ENCODE measurements around the gene BBS1.
"Not testable (repeated sequence)": the region's sequence is repeated elsewhere in the genome, so short reads cannot be mapped to it uniquely, and the experiment has no call there.

The BBS1 gene

GRCh38 chr11:66531841-66532240 lies 21.4 kb downstream of the BBS1 start:
- H3K36me3 Mint-ChIP-seq: peaks cover 56% of the 10 kb centered on the region
- peaks cover 20% of the 10 kb centered on the region for H3K4me1 Mint-ChIP-seq
- H3K9me3 Mint-ChIP-seq: no peaks in the 10 kb centered on the region
- DNase-seq (ENCODE audit: low spot score in 2 of 2) (no peak), ATAC-seq (no peak)
- H3K27ac Mint-ChIP-seq: peak overlapping the region; percentile 82
- no peak overlapping the region for H3K4me3 Mint-ChIP-seq

- H3K4me1 Mint-ChIP-seq: peaks cover 20% of the 10 kb centered on the region
- ATAC-seq (no peak), DNase-seq (ENCODE audit: low spot score in 2 of 2) (no peak)
- H3K4me3 Mint-ChIP-seq: no peak overlapping the region
- peak overlapping the region; percentile 82 for H3K27ac Mint-ChIP-seq
- no peaks in the 10 kb centered on the region for H3K9me3 Mint-ChIP-seq
- peaks cover 56% of the 10 kb centered on the region for H3K36me3 Mint-ChIP-seq
These were observed 22.3 kb downstream of the BBS1 start for GRCh38 chr11:66532784-66533183.

- Mint-ChIP-seq H3K4me3 (no peak overlapping the region), H3K9me3 (no peaks in the 10 kb centered on the region), H3K27ac (peak overlapping the region; percentile 43), H3K36me3 (peaks cover 69% of the 10 kb centered on the region), H3K4me1 (peaks cover 31% of the 10 kb centered on the region)
- DNase-seq (ENCODE audit: low spot score in 2 of 2) (no peak), ATAC-seq (no peak)
These were observed 28.9 kb downstream of the BBS1 start for GRCh38 chr11:66539170-66539869.

GRCh38 chr11:66539870-66540213 lies 29.4 kb downstream of the BBS1 start:
- peaks cover 34% of the 10 kb centered on the region for H3K4me1 Mint-ChIP-seq
- H3K4me3 Mint-ChIP-seq: no peak overlapping the region
- DNase-seq (ENCODE audit: low spot score in 2 of 2) (no peak), ATAC-seq (no peak)
- H3K9me3 Mint-ChIP-seq: no peaks in the 10 kb centered on the region
- H3K36me3 Mint-ChIP-seq: peaks cover 69% of the 10 kb centered on the region
- H3K27ac Mint-ChIP-seq: peak overlapping the region; percentile 32

- not testable (repeated sequence) for H3K9me3 Mint-ChIP-seq; H3K4me3 Mint-ChIP-seq; ATAC-seq; H3K27ac Mint-ChIP-seq; DNase-seq (ENCODE audit: low spot score in 2 of 2)
- Mint-ChIP-seq H3K4me1 (peaks cover 41% of the 10 kb centered on the region), H3K36me3 (peaks cover 65% of the 10 kb centered on the region)
These were observed 30.2 kb downstream of the BBS1 start for GRCh38 chr11:66540598-66540997.

- peak overlapping the region; percentile 82 for H3K4me3 Mint-ChIP-seq
- no peak for ATAC-seq
- no peaks in the 10 kb centered on the region for H3K9me3 Mint-ChIP-seq
These were observed 31.5 kb downstream of the BBS1 start for GRCh38 chr11:66541892-66542291.

GRCh38 chr11:66542362-66542761 lies 31.9 kb downstream of the BBS1 start:
- DNase-seq (ENCODE audit: low spot score in 2 of 2): no peak
- Mint-ChIP-seq H3K9me3 (no peaks in the 10 kb centered on the region), H3K27ac (peak overlapping the region; percentile 90), H3K4me3 (peak overlapping the region; percentile 82), H3K4me1 (peaks cover 49% of the 10 kb centered on the region), H3K36me3 (peaks cover 48% of the 10 kb centered on the region)
- no peak for ATAC-seq

More at GRCh38 chr11:66541892-66542291, 31.5 kb downstream of the BBS1 start:
- H3K36me3 Mint-ChIP-seq: peaks cover 52% of the 10 kb centered on the region
- H3K4me1 Mint-ChIP-seq: peaks cover 48% of the 10 kb centered on the region
- no peak for DNase-seq (ENCODE audit: low spot score in 2 of 2)
- H3K27ac Mint-ChIP-seq: peak overlapping the region; percentile 90

- ATAC-seq (peak; percentile 60), DNase-seq (ENCODE audit: low spot score in 2 of 2) (peak; percentile 38 to 79)
- Mint-ChIP-seq H3K4me1 (peaks cover 49% of the 10 kb centered on the region), H3K27ac (peak overlapping the region; percentile 90), H3K4me3 (peak overlapping the region; percentile 82), H3K36me3 (peaks cover 38% of the 10 kb centered on the region), H3K9me3 (no peaks in the 10 kb centered on the region)
These were observed 33.0 kb downstream of the BBS1 start for GRCh38 chr11:66543263-66544107.

- ATAC-seq; H3K9me3 Mint-ChIP-seq; DNase-seq (ENCODE audit: low spot score in 2 of 2): not testable (repeated sequence)
- H3K36me3 Mint-ChIP-seq: peaks cover 27% of the 10 kb centered on the region
- H3K4me3 Mint-ChIP-seq: peak overlapping the region; percentile 82
- H3K27ac Mint-ChIP-seq: peak overlapping the region; percentile 85
- H3K4me1 Mint-ChIP-seq: peaks cover 49% of the 10 kb centered on the region
These were observed 34.5 kb downstream of the BBS1 start for GRCh38 chr11:66544952-66545351.

GRCh38 chr11:66545701-66546367 lies 35.4 kb downstream of the BBS1 start, which contains the start of gene ZDHHC24:
Gene ZDHHC24, minus strand, starts transcription at chr11:66546048. Its CDS starts 45 bp downstream, at chr11:66546003.
- peak within 1 kb of the TSS; percentile 85 for H3K27ac Mint-ChIP-seq
- DNase-seq (ENCODE audit: low spot score in 2 of 2) (peak; percentile 90 to 97), ATAC-seq (peak; percentile 92)
- peaks cover 49% of the 10 kb centered on the region for H3K4me1 Mint-ChIP-seq
- H3K36me3 Mint-ChIP-seq: peaks cover 19% of the 10 kb centered on the region
- H3K9me3 Mint-ChIP-seq: no peaks in the 10 kb centered on the region
- H3K4me3 Mint-ChIP-seq: peak within 1 kb of the TSS; percentile 82

GRCh38 chr11:66546368-66546965 lies 36.0 kb downstream of the BBS1 start, which contains the start of gene ACTN3:
Gene ACTN3, plus strand, starts transcription at chr11:66546903. Its CDS starts 35 bp downstream, at chr11:66546938.
- H3K9me3 Mint-ChIP-seq: no peaks in the 10 kb centered on the region
- peaks cover 12% of the 10 kb centered on the region for H3K36me3 Mint-ChIP-seq
- DNase-seq (ENCODE audit: low spot score in 2 of 2): no peak
- peak; percentile 3 for ATAC-seq
- H3K27ac Mint-ChIP-seq: peak within 1 kb of the TSS; percentile 85
- peaks cover 47% of the 10 kb centered on the region for H3K4me1 Mint-ChIP-seq
- peak within 1 kb of the TSS; percentile 82 for H3K4me3 Mint-ChIP-seq

GRCh38 chr11:66546966-66547661 lies 36.7 kb downstream of the BBS1 start:
- DNase-seq (ENCODE audit: low spot score in 2 of 2) (no peak), ATAC-seq (no peak)
- peak overlapping the region; percentile 82 for H3K4me3 Mint-ChIP-seq
- H3K27ac Mint-ChIP-seq: peak overlapping the region; percentile 85
- peaks cover 40% of the 10 kb centered on the region for H3K4me1 Mint-ChIP-seq
- peaks cover 6% of the 10 kb centered on the region for H3K36me3 Mint-ChIP-seq
- no peaks in the 10 kb centered on the region for H3K9me3 Mint-ChIP-seq

- Mint-ChIP-seq H3K27ac (no peak overlapping the region), H3K4me3 (peak overlapping the region; percentile 82), H3K4me1 (peaks cover 35% of the 10 kb centered on the region), H3K36me3 (peaks cover under 1% of the 10 kb centered on the region), H3K9me3 (no peaks in the 10 kb centered on the region)
- ATAC-seq: no peak
- no peak for DNase-seq (ENCODE audit: low spot score in 2 of 2)
These were observed 37.2 kb downstream of the BBS1 start for GRCh38 chr11:66547662-66548009.

- peak overlapping the region; percentile 82 for H3K4me3 Mint-ChIP-seq
- H3K9me3 Mint-ChIP-seq: no peaks in the 10 kb centered on the region
- DNase-seq (ENCODE audit: low spot score in 2 of 2): no peak
- ATAC-seq: no peak
- no peaks in the 10 kb centered on the region for H3K36me3 Mint-ChIP-seq
- H3K4me1 Mint-ChIP-seq: peaks cover 31% of the 10 kb centered on the region
- no peak overlapping the region for H3K27ac Mint-ChIP-seq
These were observed 37.6 kb downstream of the BBS1 start for GRCh38 chr11:66548041-66548440.
